Cardiac muscle cell (in vitro differentiated cells and primary cell): ENCODE results near the gene REV1. TPM values are rescaled to one million over a fixed set of nuclear protein-coding genes. Genes with fewer than 3 reads are reported as not detected.

Experiments used
- DNase-seq, 2 donors: peaks; one replicate each; pipeline versions ENCODE4 v3.0.0 to v3.0.0-alpha.2; 2010 to 2017; ENCODE audit warnings: low read depth in 1 of 2, low spot score in 1 of 2
- H3K27ac ChIP-seq: fragments of 200-600 bp; sonication (generic); 2 replicates; pipeline ENCODE4 v1.5.1; 2016
- H3K27me3 ChIP-seq: fragments of 200-600 bp; sonication (generic); 2 replicates; pipeline ENCODE4 v1.6.0; 2016; ENCODE audit warnings: control low read depth
- H3K36me3 ChIP-seq: fragments of 200-600 bp; sonication (generic); 2 replicates; pipeline ENCODE4 v1.5.1; 2016; ENCODE audit warnings: control low read depth
- H3K4me1 ChIP-seq: fragments of 200-600 bp; sonication (generic); 2 replicates; pipeline ENCODE4 v1.8.1; 2017; ENCODE audit warnings: low read depth, mild to moderate bottlenecking, mixed run types
- H3K4me3 ChIP-seq: fragments of 200-600 bp; sonication (generic); 2 replicates; pipeline ENCODE4 v1.5.1; 2016; ENCODE audit warnings: mild to moderate bottlenecking
- H3K9me3 ChIP-seq: fragments of 200-600 bp; sonication (generic); 2 replicates; pipeline ENCODE4 v1.5.1; 2017; ENCODE audit warnings: low read depth, mild to moderate bottlenecking, control low read depth
- CTCF ChIP-seq: IDR thresholded peaks from 2 replicates; pipeline ENCODE4 v1.5.1; 2012; ENCODE audit warnings: low read depth, mild to moderate bottlenecking, low read length
- polyA plus RNA-seq: library from polyadenylated mRNA; unstranded; fragments of >200 nt; fragmentation: Nextera tagmentation; extraction: Ambion mirVana; gene quantifications from 2 replicates; pipeline ENCODE4 v1.2.1, GENCODE V29; 2016
- total RNA-seq: library from RNA; depleted of rRNA; stranded (reverse); fragments of >200 nt; gene quantifications from 2 replicates; pipeline ENCODE4 v1.2.3, GENCODE V29; 2016

The REV1 gene
- total and polyA plus RNA-seq, 2 experiments from 2014 or later: 26.9 to 33.9 TPM

GRCh38 chr2:99431587-99432275 is 58.1 kb downstream of the REV1 start:
- H3K4me3 ChIP-seq: no peak overlapping the region
- H3K27ac ChIP-seq: peak overlapping the region; percentile 34
- H3K9me3 ChIP-seq: no peaks in the 10 kb centered on the region
- no peaks in the 10 kb centered on the region for H3K27me3 ChIP-seq
- H3K4me1 ChIP-seq: no peaks in the 10 kb centered on the region
- H3K36me3 ChIP-seq: peaks cover 45% of the 10 kb centered on the region
- DNase-seq: no peak
- no peak for TF ChIP-seq CTCF

- Histone ChIP-seq H3K4me3 (no peak overlapping the region), H3K36me3 (peaks cover 45% of the 10 kb centered on the region), H3K9me3 (no peaks in the 10 kb centered on the region), H3K27ac (peak overlapping the region; percentile 34), H3K4me1 (no peaks in the 10 kb centered on the region), H3K27me3 (no peaks in the 10 kb centered on the region)
- TF ChIP-seq CTCF: no peak
- peak in 1 of 2 donors; percentile 21 for DNase-seq
These were observed 59.1 kb downstream of the REV1 start for GRCh38 chr2:99430614-99431291.

- Histone ChIP-seq H3K4me1 (peaks cover 29% of the 10 kb centered on the region), H3K9me3 (no peaks in the 10 kb centered on the region), H3K27ac (no peak overlapping the region), H3K4me3 (no peak overlapping the region), H3K27me3 (no peaks in the 10 kb centered on the region), H3K36me3 (peaks cover 46% of the 10 kb centered on the region)
- no peak for TF ChIP-seq CTCF
- peak in 1 of 2 donors; percentile 89 for DNase-seq
These were observed 64.8 kb downstream of the REV1 start for GRCh38 chr2:99425022-99425421.

GRCh38 chr2:99424371-99424770 is 65.4 kb downstream of the REV1 start:
- Histone ChIP-seq H3K27me3 (no peaks in the 10 kb centered on the region), H3K4me3 (no peak overlapping the region), H3K4me1 (peaks cover 29% of the 10 kb centered on the region), H3K36me3 (peaks cover 45% of the 10 kb centered on the region), H3K27ac (peak overlapping the region; percentile 73), H3K9me3 (no peaks in the 10 kb centered on the region)
- TF ChIP-seq CTCF: no peak
- no peak for DNase-seq

- no peak for TF ChIP-seq CTCF
- Histone ChIP-seq H3K4me1 (peaks cover 29% of the 10 kb centered on the region), H3K27me3 (no peaks in the 10 kb centered on the region), H3K36me3 (peaks cover 45% of the 10 kb centered on the region), H3K4me3 (no peak overlapping the region), H3K27ac (peak overlapping the region; percentile 73), H3K9me3 (no peaks in the 10 kb centered on the region)
- DNase-seq: no peak
These were observed 67.2 kb downstream of the REV1 start for GRCh38 chr2:99422599-99422998.
